GM19193 (cell line): ENCODE results near the gene SIGLEC7.

ENCODE experiments used
- POLR2A ChIP-seq: IDR thresholded peaks from 4 replicates; pipeline ENCODE4 v1.6.1; 2011; ENCODE audit not compliant: insufficient read depth, insufficient read length; ENCODE audit errors: extremely low read depth

Gene SIGLEC7

DNA sequence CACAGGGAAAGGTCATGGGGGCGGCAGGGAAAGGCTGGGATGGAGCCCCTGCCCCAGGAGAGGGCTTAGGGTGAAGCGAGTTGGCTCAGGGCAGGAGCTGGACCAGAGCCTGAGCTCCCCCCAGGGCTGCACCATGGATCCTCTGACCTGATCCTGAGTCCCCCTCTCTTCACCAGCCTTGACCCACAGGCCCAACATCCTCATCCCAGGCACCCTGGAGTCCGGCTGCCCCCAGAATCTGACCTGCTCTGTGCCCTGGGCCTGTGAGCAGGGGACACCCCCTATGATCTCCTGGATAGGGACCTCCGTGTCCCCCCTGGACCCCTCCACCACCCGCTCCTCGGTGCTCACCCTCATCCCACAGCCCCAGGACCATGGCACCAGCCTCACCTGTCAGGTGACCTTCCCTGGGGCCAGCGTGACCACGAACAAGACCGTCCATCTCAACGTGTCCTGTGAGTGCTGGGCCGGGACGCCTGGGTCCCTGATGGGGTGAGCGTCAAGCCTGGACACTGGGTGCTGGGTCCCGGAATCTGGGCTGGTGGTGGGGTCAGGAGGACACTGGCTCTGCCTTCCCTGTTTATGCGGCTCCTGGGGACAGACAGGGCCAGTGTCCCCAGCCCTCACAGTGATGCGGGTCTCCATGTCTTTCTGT, 16.6 kb upstream of the SIGLEC7 start:
- no peak for TF ChIP-seq POLR2A

GRCh38 chr19:51127032-51127431, 15.1 kb upstream of the SIGLEC7 start:
- no peak for TF ChIP-seq POLR2A

- no peak for TF ChIP-seq POLR2A
Measured at GRCh38 chr19:51127755-51128154, 14.3 kb upstream of the SIGLEC7 start.

DNA sequence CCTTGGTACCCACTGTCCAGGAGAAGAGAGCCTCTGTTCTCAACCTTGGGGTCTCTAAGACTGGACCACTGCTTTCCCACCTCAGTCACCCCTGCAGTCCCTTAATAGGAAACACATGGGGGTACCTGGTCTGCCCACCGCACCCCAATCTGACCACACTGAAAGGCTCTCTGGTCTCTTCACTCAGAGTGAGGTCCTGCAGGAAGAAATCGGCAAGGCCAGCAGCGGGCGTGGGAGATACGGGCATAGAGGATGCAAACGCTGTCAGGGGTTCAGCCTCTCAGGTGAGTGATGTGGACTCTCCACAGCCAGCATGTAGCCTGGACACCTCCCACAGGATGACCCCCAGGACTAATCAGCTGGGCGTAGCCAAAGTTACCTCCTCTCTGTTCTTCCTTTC, 13.9 kb upstream of the SIGLEC7 start:
- TF ChIP-seq POLR2A: no peak

DNA sequence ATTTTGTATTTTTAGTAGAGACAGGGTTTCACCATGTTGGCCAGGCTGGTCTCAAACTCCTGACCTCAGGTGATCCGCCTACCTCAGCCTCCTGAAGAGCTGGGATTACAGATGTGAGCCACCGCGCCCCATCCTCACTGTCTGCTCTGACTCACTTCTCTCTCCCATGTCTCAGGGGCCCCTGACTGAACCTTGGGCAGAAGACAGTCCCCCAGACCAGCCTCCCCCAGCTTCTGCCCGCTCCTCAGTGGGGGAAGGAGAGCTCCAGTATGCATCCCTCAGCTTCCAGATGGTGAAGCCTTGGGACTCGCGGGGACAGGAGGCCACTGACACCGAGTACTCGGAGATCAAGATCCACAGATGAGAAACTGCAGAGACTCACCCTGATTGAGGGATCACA, 12.4 kb upstream of the SIGLEC7 start:
- TF ChIP-seq POLR2A: no peak

DNA sequence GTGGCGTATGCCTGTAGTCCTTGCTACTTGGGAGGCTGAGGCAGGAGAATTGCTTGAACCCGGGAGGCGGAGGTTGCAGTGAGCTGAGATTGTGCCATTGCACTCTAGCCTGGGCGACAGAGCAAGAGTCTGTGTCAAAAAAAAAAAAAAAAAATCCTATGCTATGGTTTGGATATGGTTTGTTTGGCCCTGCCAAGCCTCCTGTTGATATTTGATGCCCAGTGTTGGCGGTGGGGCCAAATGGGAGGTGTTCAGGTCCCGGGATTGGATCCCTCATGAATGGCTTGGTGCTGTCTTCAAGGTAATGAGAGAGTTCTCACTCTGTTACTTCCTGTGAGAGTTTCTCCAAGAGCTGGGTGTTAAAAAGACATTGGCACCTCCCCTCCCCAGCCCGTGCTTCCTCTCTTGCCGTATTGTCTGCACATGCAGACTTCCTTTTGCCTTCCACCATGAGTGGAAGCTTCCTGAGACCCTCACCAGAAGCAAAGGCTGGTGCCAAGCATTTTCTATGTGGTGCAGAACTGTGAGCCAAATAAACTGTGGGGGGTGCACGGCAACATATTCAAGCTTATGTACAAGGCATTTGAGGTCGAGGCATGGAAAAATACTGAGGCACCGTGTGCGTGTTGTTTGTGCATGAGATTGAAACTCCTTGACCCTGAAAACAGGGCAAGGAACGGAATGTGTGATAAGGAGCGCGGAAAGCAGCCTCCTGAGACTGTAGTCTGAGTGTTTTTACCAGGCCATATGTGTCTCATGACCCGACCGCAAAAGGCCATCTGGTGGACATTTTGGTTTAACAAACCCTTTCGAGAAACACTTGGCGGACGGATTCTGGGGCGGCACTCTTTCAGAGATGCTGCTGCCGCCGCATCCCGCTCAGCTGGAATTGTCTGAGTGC, 10.1 kb upstream of the SIGLEC7 start:
- TF ChIP-seq POLR2A: no peak

DNA sequence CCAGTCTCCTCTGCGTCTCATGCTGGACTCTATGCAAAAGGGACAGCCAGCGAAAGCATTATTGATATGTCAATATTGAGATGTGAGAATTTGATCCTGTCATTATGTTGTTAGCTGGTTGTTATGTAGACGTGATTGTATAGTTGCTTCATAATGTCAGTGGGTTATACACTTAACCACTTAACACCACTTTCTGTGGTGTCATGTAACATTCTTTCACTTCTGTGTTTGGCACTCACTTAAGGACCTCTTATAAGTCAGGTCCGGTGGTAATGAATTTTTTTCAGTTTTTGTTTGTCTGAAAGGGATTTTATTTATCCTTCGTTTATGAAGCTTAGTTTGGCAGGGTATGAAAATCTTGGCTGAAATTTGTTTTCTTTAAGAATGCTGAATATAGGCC, 7.1 kb upstream of the SIGLEC7 start:
- no peak for TF ChIP-seq POLR2A

DNA sequence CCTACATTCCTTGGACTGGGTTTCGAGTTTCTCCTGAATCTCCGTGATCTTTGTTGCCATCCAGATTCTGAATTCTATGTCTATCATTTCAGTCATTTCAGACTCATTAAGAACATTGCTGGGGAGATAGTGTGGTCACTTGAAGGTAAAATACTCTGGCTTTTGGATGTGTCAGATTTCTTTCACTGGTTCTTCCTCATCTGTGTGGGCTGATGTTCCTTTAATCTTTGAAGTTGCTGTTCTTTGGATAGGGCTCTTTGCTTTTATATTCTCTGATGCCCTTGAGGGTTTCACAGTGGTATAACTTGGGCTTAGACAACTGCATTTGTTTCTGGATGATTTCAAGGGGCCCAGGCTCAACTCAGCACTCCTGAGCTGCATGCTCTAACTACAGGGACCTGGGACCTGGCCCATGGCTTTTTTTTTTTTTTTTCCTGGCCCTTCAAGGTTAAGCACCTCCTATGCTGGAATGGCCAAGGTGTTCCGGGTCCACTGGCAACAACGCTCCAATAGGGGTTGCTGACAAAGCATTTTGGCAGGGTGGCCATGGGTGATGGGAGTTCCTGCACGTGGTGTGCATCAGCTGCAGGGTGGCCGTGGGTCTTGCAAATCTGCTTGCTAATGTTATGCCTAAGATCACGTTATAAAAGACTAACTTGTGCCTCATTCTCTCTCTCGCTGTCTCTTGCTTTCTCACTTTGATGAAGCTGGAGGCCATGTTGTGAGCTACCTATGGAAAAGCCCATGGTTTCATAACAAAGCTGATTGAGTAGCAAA, 5.9 kb upstream of the SIGLEC7 start:
- TF ChIP-seq POLR2A: no peak

- TF ChIP-seq POLR2A: no peak
Measured at GRCh38 chr19:51136851-51137551, 5.1 kb upstream of the SIGLEC7 start.

DNA sequence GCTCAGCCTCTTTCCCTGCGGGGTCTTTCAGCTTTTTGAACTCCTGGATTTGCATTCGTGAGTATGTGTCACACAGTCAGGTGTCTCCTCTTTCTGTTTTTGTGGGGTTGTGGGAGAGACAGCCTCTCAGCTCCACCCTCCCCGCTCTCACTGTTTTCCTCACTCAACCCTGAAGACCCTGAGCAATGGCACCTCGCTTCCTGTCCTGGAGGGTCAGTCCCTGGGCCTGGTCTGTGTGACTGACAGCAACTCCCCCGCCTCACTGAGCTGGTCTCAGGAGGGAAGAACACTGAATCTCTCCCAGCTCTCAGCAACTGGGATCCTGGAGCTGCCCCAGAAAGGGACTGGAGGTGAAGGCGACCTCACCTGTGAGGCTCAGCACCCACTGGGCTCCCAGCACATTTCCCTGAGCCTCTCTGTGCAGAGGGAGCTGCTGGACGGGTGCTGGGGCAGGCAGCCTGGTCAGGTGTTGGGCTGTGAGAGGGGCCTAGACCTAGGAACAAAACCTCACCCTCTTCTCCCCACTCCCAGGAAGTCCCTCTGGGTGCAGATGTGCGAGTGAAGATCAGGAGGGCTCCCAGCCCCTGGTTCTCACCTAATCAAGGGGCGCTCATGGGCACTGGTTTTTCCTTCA, 4.2 kb upstream of the SIGLEC7 start:
- TF ChIP-seq POLR2A: no peak

GRCh38 chr19:51138549-51138979, 3.5 kb upstream of the SIGLEC7 start:
- no peak for TF ChIP-seq POLR2A

- no peak for TF ChIP-seq POLR2A
Measured at GRCh38 chr19:51139299-51140014, 2.6 kb upstream of the SIGLEC7 start.

DNA sequence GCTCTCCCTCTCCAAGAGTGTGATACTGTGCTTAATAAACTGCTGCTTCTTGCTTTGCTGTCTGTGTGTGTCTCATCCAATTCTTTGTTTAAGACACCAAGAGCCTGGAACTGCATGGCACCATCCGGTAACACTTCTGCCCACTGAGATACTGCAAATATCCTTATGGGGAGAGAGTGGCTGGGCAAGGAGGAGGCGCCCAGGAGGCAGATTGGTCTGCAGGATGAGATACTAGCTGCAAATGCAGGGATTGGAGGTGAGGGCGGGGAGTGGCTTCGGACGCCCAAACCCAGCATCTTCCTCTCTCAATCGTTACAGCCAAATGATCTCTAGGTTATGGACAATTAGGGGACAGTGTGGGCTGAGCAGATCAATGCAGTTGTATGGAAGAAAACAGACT, 1.7 kb upstream of the SIGLEC7 start:
- no peak for TF ChIP-seq POLR2A

- TF ChIP-seq POLR2A: no peak
Measured at GRCh38 chr19:51141181-51141580, 920 bp upstream of the SIGLEC7 start.
